ENCODE results near the gene MBTPS1. TPM values are rescaled to one million over a fixed set of nuclear protein-coding genes. Genes with fewer than 3 reads are reported as not detected.

The MBTPS1 gene
- polyA plus RNA-seq, 1 donor from 2014 or later: 66.9 TPM

GRCh38 chr16:84136331-84137125, 19.8 kb upstream of the MBTPS1 start:
- H3K27me3 ChIP-seq (ENCODE audit: insufficient read depth, low read depth, low read length): no peaks in the 10 kb centered on the region
- H3F3A ChIP-seq (ENCODE audit: insufficient read depth, low read length, poor library complexity, severe bottlenecking): no peaks in the 10 kb centered on the region
- H3K4me3 ChIP-seq (ENCODE audit: low read length): no peak overlapping the region
- no peaks in the 10 kb centered on the region for H3K9me2 ChIP-seq (ENCODE audit: insufficient read depth, low read length)
- H3K9ac ChIP-seq (ENCODE audit: low read length): no peak overlapping the region
- no peak for TF ChIP-seq REST (IDR thresholded peaks at IDR 0.05; ENCODE audit: borderline replicate concordance)
- TF ChIP-seq SMC3 (conservative IDR thresholded peaks at IDR 0.05; ENCODE audit: poor library complexity): no peak
- no peak for TF ChIP-seq EZH2 (IDR thresholded peaks at IDR 0.05; ENCODE audit: borderline replicate concordance, insufficient read depth, low read length, poor library complexity, severe bottlenecking)
- no peak for TF ChIP-seq RAD21 (conservative IDR thresholded peaks at IDR 0.05)
- no peak for TF ChIP-seq CTCF (IDR thresholded peaks at IDR 0.05; ENCODE audit: poor library complexity, severe bottlenecking)
- no peak for TF ChIP-seq MXI1 (conservative IDR thresholded peaks at IDR 0.05; ENCODE audit: poor library complexity, severe bottlenecking)
- TF ChIP-seq POLR2AphosphoS5 (IDR thresholded peaks at IDR 0.05): no peak
- TF ChIP-seq TAF1 (IDR thresholded peaks at IDR 0.05; ENCODE audit: low read depth): no peak
- no peaks in the 10 kb centered on the region for H3K9me3 ChIP-seq (ENCODE audit: low read length)
- H3K36me3 ChIP-seq (ENCODE audit: insufficient read depth, low read length): no peaks in the 10 kb centered on the region
- H3K79me2 ChIP-seq (replicated peaks; ENCODE audit: insufficient read depth, low read length): peaks cover 73% of the 10 kb centered on the region
- no peak overlapping the region for H3K4me2 ChIP-seq (ENCODE audit: low read length)
- no peak overlapping the region for H3K27ac ChIP-seq (ENCODE audit: low read length)
- H4K20me1 ChIP-seq (ENCODE audit: insufficient read depth): no peaks in the 10 kb centered on the region
- H2AFZ ChIP-seq (ENCODE audit: low read depth, low read length): no peak overlapping the region

- H3K9me3 ChIP-seq (ENCODE audit: low read length): no peaks in the 10 kb centered on the region
- no peak for TF ChIP-seq TAF1 (IDR thresholded peaks at IDR 0.05; ENCODE audit: low read depth)
- TF ChIP-seq POLR2AphosphoS5 (IDR thresholded peaks at IDR 0.05): no peak
- TF ChIP-seq EP300 (conservative IDR thresholded peaks at IDR 0.05; ENCODE audit: poor library complexity, severe bottlenecking): no peak
- no peak for TF ChIP-seq CTCF (IDR thresholded peaks at IDR 0.05; ENCODE audit: poor library complexity, severe bottlenecking)
- no peak for TF ChIP-seq SMC3 (conservative IDR thresholded peaks at IDR 0.05; ENCODE audit: poor library complexity)
- no peak for TF ChIP-seq EZH2 (IDR thresholded peaks at IDR 0.05; ENCODE audit: borderline replicate concordance, insufficient read depth, low read length, poor library complexity, severe bottlenecking)
- no peak for TF ChIP-seq MXI1 (conservative IDR thresholded peaks at IDR 0.05; ENCODE audit: poor library complexity, severe bottlenecking)
- TF ChIP-seq RAD21 (conservative IDR thresholded peaks at IDR 0.05): no peak
- no peak for TF ChIP-seq REST (IDR thresholded peaks at IDR 0.05; ENCODE audit: borderline replicate concordance)
Measured at GRCh38 chr16:84132527-84133285, 16.0 kb upstream of the MBTPS1 start.

More at GRCh38 chr16:84132527-84133285, 16.0 kb upstream of the MBTPS1 start:
- Histone ChIP-seq H3K79me2 (replicated peaks; ENCODE audit: insufficient read depth, low read length) (peaks cover 42% of the 10 kb centered on the region), H3K9ac (ENCODE audit: low read length) (no peak overlapping the region), H3K27me3 (ENCODE audit: insufficient read depth, low read depth, low read length) (no peaks in the 10 kb centered on the region), H3K9me2 (ENCODE audit: insufficient read depth, low read length) (no peaks in the 10 kb centered on the region), H4K20me1 (ENCODE audit: insufficient read depth) (no peaks in the 10 kb centered on the region), H3K4me3 (ENCODE audit: low read length) (no peak overlapping the region), H3F3A (ENCODE audit: insufficient read depth, low read length, poor library complexity, severe bottlenecking) (peaks cover 6% of the 10 kb centered on the region), H3K27ac (ENCODE audit: low read length) (no peak overlapping the region), H3K4me2 (ENCODE audit: low read length) (no peak overlapping the region), H2AFZ (ENCODE audit: low read depth, low read length) (no peak overlapping the region), H3K36me3 (ENCODE audit: insufficient read depth, low read length) (no peaks in the 10 kb centered on the region)

Measured in neural cell (in vitro differentiated cells).